ENCODE measurements around the gene XCL2. TPM values are rescaled to one million over a fixed set of nuclear protein-coding genes. Genes with fewer than 3 reads are reported as not detected.
A peak's percentile ranks its signal among the peaks of the same experiment; 100 is the strongest.

Gene XCL2
- total RNA-seq, 1 donor from 2014 or later, result not detected

GRCh38 chr1:168505006-168505405 lies 38.8 kb downstream of the XCL2 start:
- Mint-ChIP-seq H3K4me1 (ENCODE audit: low read depth) (peaks cover 7% of the 10 kb centered on the region), H3K27me3 (no peaks in the 10 kb centered on the region), H3K36me3 (ENCODE audit: insufficient read depth) (no peaks in the 10 kb centered on the region), H3K27ac (no peak overlapping the region), H3K4me3 (ENCODE audit: low read depth) (no peak overlapping the region), H3K9me3 (ENCODE audit: low read depth) (peaks cover 4% of the 10 kb centered on the region)
- DNase-seq (ENCODE audit: low spot score, unreplicated experiment), result no peak
- TF ChIP-seq CTCF (IDR thresholded peaks at IDR 0.05; ENCODE audit: unreplicated experiment), result no peak

DNA sequence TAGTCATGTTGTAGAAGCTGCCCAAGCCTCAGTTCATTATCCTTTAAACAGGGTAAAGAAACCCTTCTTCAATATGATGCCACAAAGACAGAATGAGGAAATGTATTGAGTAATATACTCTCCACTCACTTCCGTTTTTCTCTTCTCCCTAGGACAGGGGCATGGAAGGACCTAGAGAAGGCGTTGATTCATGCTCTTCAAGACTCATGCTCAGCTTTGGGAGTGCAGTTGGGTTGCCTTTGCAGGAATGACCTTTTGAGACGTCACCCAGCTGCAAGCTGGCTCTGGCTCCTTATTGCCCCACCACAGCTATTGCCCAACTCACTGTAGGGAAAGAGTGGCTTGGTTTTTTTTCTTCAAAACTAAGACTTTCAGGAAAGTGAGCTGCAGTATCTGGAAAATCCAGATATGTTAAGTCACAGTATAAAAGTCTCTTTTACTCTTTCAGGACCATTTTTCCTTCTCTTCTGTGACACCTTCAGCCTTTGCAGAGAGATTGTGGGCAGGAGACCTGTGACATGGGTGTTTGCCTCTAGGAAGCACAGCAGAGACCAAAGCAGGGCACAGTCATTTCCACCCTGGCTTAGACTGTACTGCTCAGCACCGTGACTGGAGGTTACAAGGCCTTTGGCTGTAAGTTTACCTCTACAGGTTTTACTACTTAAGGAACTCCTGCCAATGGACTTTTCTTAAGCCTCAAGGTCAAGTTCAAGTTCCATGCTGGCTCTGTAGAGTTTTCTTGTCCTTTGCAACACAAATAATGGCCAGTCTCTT lies 39.5 kb downstream of the XCL2 start:
- no peak overlapping the region for H3K27ac Mint-ChIP-seq
- H3K4me1 Mint-ChIP-seq (ENCODE audit: low read depth), result peaks cover 8% of the 10 kb centered on the region
- H3K4me3 Mint-ChIP-seq (ENCODE audit: low read depth), result no peak overlapping the region
- TF ChIP-seq CTCF (IDR thresholded peaks at IDR 0.05; ENCODE audit: unreplicated experiment), result no peak
- DNase-seq (ENCODE audit: low spot score, unreplicated experiment), result no peak
- no peaks in the 10 kb centered on the region for H3K27me3 Mint-ChIP-seq
- peaks cover 4% of the 10 kb centered on the region for H3K9me3 Mint-ChIP-seq (ENCODE audit: low read depth)
- H3K36me3 Mint-ChIP-seq (ENCODE audit: insufficient read depth), result no peaks in the 10 kb centered on the region

- no peak for DNase-seq (ENCODE audit: low spot score, unreplicated experiment)
- Mint-ChIP-seq H3K4me1 (ENCODE audit: low read depth) (peaks cover 40% of the 10 kb centered on the region), H3K27ac (no peak overlapping the region), H3K4me3 (ENCODE audit: low read depth) (no peak overlapping the region), H3K27me3 (no peaks in the 10 kb centered on the region), H3K9me3 (ENCODE audit: low read depth) (peaks cover 8% of the 10 kb centered on the region), H3K36me3 (ENCODE audit: insufficient read depth) (no peaks in the 10 kb centered on the region)
- no peak for TF ChIP-seq CTCF (IDR thresholded peaks at IDR 0.05; ENCODE audit: unreplicated experiment)
These were observed 44.1 kb downstream of the XCL2 start for GRCh38 chr1:168499688-168500049.

DNA sequence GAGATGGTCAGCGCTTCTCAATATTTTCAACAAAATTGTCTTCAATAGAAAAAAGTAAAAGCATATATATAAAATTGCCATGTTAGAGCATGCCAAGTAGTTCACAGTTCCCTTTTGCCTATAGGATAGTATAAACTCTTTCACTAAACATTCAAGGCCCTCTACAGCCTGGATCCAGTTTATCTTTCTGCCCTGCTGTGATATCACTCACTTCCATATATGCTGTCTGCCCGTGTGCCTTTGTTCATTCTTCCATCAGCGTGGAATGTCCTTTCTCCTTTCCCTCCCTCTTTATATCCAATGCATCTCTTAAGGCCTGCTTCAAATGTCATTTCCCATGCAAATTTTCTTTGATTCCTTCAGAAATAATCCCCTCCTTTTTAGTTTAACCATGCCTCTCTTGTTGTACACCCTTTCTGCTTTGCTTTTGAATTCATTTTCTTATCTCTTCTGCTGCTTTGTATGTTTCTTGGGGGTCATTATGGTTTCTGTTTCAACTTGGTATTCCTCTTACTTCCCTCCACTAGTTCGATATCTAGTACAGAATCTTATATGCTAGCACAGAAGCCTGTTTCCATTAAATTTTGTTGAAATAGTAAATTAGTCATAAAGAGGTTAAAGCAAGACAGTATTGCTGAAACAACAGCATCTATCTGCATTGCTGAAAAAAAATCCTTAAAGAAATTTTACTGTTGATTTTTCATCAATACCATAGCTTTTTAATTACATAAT lies 44.7 kb downstream of the XCL2 start:
- no peak overlapping the region for H3K4me3 Mint-ChIP-seq (ENCODE audit: low read depth)
- H3K27ac Mint-ChIP-seq, result peak overlapping the region; percentile 76
- DNase-seq (ENCODE audit: low spot score, unreplicated experiment), result no peak
- H3K27me3 Mint-ChIP-seq, result no peaks in the 10 kb centered on the region
- no peaks in the 10 kb centered on the region for H3K36me3 Mint-ChIP-seq (ENCODE audit: insufficient read depth)
- H3K4me1 Mint-ChIP-seq (ENCODE audit: low read depth), result peaks cover 40% of the 10 kb centered on the region
- peaks cover 8% of the 10 kb centered on the region for H3K9me3 Mint-ChIP-seq (ENCODE audit: low read depth)
- no peak for TF ChIP-seq CTCF (IDR thresholded peaks at IDR 0.05; ENCODE audit: unreplicated experiment)

DNA sequence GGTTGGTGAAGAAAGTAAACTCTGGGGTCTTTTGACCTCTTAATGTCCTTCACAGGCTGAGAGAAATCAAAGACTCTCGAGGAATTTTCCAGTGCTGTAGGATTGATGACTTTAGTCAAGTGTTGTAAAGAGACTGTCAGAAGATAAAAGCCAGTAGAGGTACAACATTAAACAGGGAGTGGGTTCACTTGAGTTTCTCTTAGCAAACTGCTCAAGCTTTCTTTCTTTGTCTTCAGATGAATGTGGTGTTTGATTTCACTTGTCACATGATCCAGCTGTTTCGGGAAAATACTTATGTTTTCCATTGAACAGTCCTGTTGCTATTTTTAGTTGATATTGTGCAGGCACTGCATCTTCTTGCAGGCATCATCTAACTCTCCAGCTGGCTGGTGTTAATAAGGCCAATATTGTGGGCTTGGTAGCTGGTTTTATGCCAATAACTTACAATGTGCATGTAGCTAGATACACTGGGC lies 45.6 kb downstream of the XCL2 start:
- Mint-ChIP-seq H3K9me3 (ENCODE audit: low read depth) (peaks cover 12% of the 10 kb centered on the region), H3K36me3 (ENCODE audit: insufficient read depth) (peaks cover 2% of the 10 kb centered on the region), H3K4me3 (ENCODE audit: low read depth) (no peak overlapping the region), H3K4me1 (ENCODE audit: low read depth) (peaks cover 40% of the 10 kb centered on the region), H3K27ac (peak overlapping the region; percentile 84), H3K27me3 (no peaks in the 10 kb centered on the region)
- no peak for TF ChIP-seq CTCF (IDR thresholded peaks at IDR 0.05; ENCODE audit: unreplicated experiment)
- no peak for DNase-seq (ENCODE audit: low spot score, unreplicated experiment)

All from progenitor cell of endocrine pancreas (in vitro differentiated cells).